Mucosa of descending colon (tissue), 3 donors: ENCODE data around the gene KAZALD1. TPM values are rescaled to one million over a fixed set of nuclear protein-coding genes. Genes with fewer than 3 reads are reported as not detected.
A peak's percentile ranks its signal among the peaks of the same experiment; 100 is the strongest.

Experiments used
- ATAC-seq: fragments of 200-7000 bp; cut with Tn5 transposase; one replicate; pipeline ENCODE4 v1.9.1; 2020; ENCODE audit warnings: mild to moderate bottlenecking, moderate library complexity
- DNase-seq, 3 donors: peaks; one replicate each; pipeline ENCODE4 v3.0.0-alpha.2; 2020
- H3K36me3 ChIP-seq: fragments of 200-600 bp; one replicate; pipeline ENCODE4 v1.8.0; 2021; ENCODE audit warnings: low read depth, mild to moderate bottlenecking
- H3K4me1 ChIP-seq: fragments of 200-600 bp; one replicate; pipeline ENCODE4 v1.8.0; 2021; ENCODE audit warnings: low read depth, mild to moderate bottlenecking
- H3K4me3 ChIP-seq: fragments of 200-600 bp; one replicate; pipeline ENCODE4 v1.8.0; 2021; ENCODE audit warnings: mild to moderate bottlenecking
- H3K9me3 ChIP-seq: fragments of 200-600 bp; one replicate; pipeline ENCODE4 v1.8.0; 2021; ENCODE audit warnings: mild to moderate bottlenecking
- intact Hi-C, 2 donors: fragments of 100-400 bp; cut with DNase I in 1 of 2; cut with micrococcal nuclease in 1 of 2; formaldehyde crosslinking; loops; one replicate each; pipeline versions ENCODE4 v1.11.0 to v1.11.1; 2022; cut with DNase I, micrococcal nuclease
- total RNA-seq, 3 donors: library from RNA; stranded (reverse); fragmentation: NEBNext Ultra II Directional in 2 of 3; extraction: Animal tissue kit (Norgen Biotek cat#: 25700) in 2 of 3; gene quantifications; one replicate each; pipeline versions ENCODE4 v1.2.1 to v1.2.4, GENCODE V29; 2021 to 2023
- TF ChIP-seq, protein P1 (sequence below): fragments of 200-600 bp; IDR thresholded peaks from one replicate; pipeline ENCODE4 v1.8.0; 2022; ENCODE audit warnings: antibody characterized with exemption, mild to moderate bottlenecking
- donor health status: DM: no; HTN: no; CAD: no; lungs with moderate emphysema.
- donor health status: DM: no; HTN: no; CAD: no.
- donor health status: DM: no; HTN: yes; CAD: no.

Gene KAZALD1
- total RNA-seq, 3 donors from 2014 or later = 8.5 to 20.0 (median 16.7) TPM

DNA sequence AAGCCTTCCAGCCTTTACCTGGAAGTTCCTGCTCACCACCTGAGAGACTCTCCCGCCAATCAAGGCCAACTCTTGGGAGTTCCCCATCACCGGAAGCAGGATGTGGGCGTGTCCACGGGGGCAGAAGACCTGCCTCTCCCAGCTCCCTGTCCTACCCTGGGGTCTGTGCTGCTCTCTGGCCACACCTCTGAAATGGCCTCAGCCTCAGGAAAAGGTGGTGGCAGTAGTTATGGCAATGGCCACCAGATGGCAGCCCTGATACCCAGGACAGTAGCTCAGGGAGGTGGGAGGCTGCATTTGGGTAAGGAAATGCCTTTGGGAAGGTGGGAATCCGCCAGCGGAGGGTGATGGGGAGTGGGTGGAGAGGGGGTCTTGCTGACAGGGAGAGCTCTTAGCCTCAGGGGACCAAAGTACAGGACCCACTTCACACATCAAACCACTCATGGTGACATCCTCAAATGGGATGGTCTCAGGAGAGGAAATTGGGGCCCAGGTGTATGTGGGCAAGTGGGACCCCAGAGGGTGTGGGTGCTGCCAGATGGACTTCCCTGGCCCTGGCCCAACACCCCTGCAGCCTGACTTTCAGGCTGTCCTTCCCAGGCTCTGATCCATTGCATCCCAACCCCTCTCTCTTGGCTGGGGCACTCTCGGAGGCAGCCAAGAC is 33.9 kb downstream of the KAZALD1 start:
- ATAC-seq = peak; percentile 98

GRCh38 chr10:101096378-101096777 is 34.6 kb downstream of the KAZALD1 start:
- intact Hi-C loops = loop anchor here (2.0 to 10.0 kb wide), 2 partner anchors 46 to 48 kb away; no protein-coding TSS in a partner anchor
- no peaks in the 10 kb centered on the region for H3K4me1 ChIP-seq

More for the DNA sequence above, 33.9 kb downstream of the KAZALD1 start:
- H3K9me3 ChIP-seq = no peaks in the 10 kb centered on the region
- TF ChIP-seq, protein P1, sequence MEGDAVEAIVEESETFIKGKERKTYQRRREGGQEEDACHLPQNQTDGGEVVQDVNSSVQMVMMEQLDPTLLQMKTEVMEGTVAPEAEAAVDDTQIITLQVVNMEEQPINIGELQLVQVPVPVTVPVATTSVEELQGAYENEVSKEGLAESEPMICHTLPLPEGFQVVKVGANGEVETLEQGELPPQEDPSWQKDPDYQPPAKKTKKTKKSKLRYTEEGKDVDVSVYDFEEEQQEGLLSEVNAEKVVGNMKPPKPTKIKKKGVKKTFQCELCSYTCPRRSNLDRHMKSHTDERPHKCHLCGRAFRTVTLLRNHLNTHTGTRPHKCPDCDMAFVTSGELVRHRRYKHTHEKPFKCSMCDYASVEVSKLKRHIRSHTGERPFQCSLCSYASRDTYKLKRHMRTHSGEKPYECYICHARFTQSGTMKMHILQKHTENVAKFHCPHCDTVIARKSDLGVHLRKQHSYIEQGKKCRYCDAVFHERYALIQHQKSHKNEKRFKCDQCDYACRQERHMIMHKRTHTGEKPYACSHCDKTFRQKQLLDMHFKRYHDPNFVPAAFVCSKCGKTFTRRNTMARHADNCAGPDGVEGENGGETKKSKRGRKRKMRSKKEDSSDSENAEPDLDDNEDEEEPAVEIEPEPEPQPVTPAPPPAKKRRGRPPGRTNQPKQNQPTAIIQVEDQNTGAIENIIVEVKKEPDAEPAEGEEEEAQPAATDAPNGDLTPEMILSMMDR = peak; percentile 65
- H3K4me1 ChIP-seq = no peaks in the 10 kb centered on the region
- H3K36me3 ChIP-seq = no peaks in the 10 kb centered on the region
- peak; percentile 89 to 93 (median 91) for DNase-seq
- no peak overlapping the region for H3K4me3 ChIP-seq
- intact Hi-C loops = loop anchor here (2.0 to 10.0 kb wide), 2 partner anchors 47 to 49 kb away; no protein-coding TSS in a partner anchor

DNA sequence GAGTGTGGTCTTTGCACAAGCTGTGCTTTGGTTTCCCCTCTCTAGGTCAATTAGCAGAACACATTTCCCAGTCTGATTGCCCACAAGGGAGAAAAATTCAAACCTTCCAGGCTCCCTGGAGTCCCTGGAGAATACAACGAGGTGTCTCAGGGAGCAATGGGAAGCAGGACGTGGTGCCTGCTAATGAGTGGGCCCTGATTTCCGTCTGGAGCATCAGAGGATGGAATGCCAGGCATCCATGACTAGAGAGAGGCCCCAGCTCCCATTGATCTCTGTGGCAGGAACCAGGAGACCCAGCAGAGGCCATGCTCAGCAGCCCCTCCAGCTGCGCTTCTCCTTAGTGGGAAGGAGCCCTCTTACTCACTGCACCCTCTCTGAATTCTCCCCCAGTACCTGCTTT is 36.1 kb downstream of the KAZALD1 start:
- Histone ChIP-seq H3K4me3 (no peak overlapping the region), H3K36me3 (no peaks in the 10 kb centered on the region), H3K4me1 (no peaks in the 10 kb centered on the region), H3K9me3 (no peaks in the 10 kb centered on the region)
- no peak for DNase-seq
- intact Hi-C loops = loop anchor here (2.0 to 10.0 kb wide), 2 partner anchors 45 to 47 kb away; no protein-coding TSS in a partner anchor
- ATAC-seq = no peak
- TF ChIP-seq, protein P1 = no peak

More at GRCh38 chr10:101096378-101096777, 34.6 kb downstream of the KAZALD1 start:
- ATAC-seq (no peak), DNase-seq (no peak)
- Histone ChIP-seq H3K4me3 (no peak overlapping the region), H3K9me3 (no peaks in the 10 kb centered on the region), H3K36me3 (no peaks in the 10 kb centered on the region)
- TF ChIP-seq, protein P1 = no peak

DNA sequence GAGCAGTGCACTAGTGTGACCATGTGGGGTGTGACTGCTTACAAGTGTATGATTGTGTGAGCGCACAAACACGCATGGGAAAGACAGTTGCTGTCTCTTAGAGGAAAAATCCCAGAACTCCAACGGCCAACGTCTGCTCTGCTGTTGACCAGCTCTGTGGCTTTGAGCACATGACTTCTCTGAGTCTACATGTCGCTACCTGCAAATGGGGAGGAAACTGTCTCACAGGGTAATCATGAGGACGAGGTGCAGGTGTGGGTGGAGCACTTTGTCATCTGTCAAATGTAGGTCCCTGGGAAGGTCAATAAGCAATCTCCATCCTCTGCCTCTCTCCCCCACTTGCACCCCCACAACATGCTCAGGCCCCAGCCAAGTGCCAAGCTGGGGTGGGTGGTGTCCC is 38.1 kb downstream of the KAZALD1 start:
- DNase-seq (no peak), ATAC-seq (no peak)
- Histone ChIP-seq H3K9me3 (no peaks in the 10 kb centered on the region), H3K36me3 (no peaks in the 10 kb centered on the region), H3K4me1 (no peaks in the 10 kb centered on the region), H3K4me3 (no peak overlapping the region)
- TF ChIP-seq, protein P1 = no peak
- intact Hi-C loops = loop anchor here in 1 of 2 donors (10.0 kb wide), 1 partner anchor 45 kb away; no protein-coding TSS in a partner anchor

DNA sequence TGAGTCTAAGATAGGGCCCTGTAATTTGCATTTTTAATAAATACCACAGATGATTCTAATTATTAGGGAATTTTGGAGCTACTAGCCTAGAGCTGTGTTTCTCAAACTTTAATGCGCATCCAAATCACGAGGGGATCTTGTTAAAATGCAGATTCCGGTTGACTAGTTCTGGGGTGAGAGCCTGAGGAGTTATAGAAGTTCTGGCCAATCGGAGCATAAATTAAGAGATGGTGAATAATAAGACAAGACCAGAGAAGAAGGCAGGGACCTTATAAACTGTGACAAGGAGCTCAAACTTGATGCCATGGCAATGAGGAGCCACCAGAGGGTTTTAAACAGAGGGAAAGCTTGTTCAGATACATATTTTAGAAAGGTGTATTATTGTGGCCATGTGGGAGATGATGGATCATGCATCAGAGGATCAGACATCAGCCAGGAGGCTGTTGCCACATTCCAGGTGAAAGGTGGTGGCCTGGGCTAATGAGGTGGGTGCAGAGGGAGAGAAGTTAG is 39.6 kb downstream of the KAZALD1 start:
- ATAC-seq (no peak), DNase-seq (no peak)
- intact Hi-C loops = no loop called here
- Histone ChIP-seq H3K4me1 (no peaks in the 10 kb centered on the region), H3K4me3 (no peak overlapping the region), H3K9me3 (no peaks in the 10 kb centered on the region), H3K36me3 (no peaks in the 10 kb centered on the region)
- TF ChIP-seq, protein P1 = no peak
